ENCODE data around the gene CAMTA1.

Gene CAMTA1

GRCh38 chr1:6905790-6906189 lies 120.5 kb downstream of the CAMTA1 start:
- Histone ChIP-seq H3K4me3 (ENCODE audit: insufficient read depth, low read depth, low read length) (no peak overlapping the region), H3K36me3 (ENCODE audit: control insufficient read depth, insufficient read depth, low read length) (no peaks in the 10 kb centered on the region), H3K4me1 (ENCODE audit: control insufficient read depth, insufficient read depth, low read length) (peaks cover 14% of the 10 kb centered on the region), H3K9me3 (ENCODE audit: control insufficient read depth, low read length) (no peaks in the 10 kb centered on the region), H3K27ac (ENCODE audit: insufficient read depth, low read depth, low read length, poor library complexity, severe bottlenecking) (no peak overlapping the region), H3K27me3 (ENCODE audit: control insufficient read depth, insufficient read depth, low read length, poor library complexity, severe bottlenecking) (no peaks in the 10 kb centered on the region)
- 91 to 92% methylated on average over 7 of the region's 7 CpGs for WGBS, 2 experiments

- H3K36me3 ChIP-seq (ENCODE audit: control insufficient read depth, insufficient read depth, low read length): no peaks in the 10 kb centered on the region
- no peaks in the 10 kb centered on the region for H3K27me3 ChIP-seq (ENCODE audit: control insufficient read depth, insufficient read depth, low read length, poor library complexity, severe bottlenecking)
- no peak overlapping the region for H3K4me3 ChIP-seq (ENCODE audit: insufficient read depth, low read depth, low read length)
- no peaks in the 10 kb centered on the region for H3K9me3 ChIP-seq (ENCODE audit: control insufficient read depth, low read length)
- H3K27ac ChIP-seq (ENCODE audit: insufficient read depth, low read depth, low read length, poor library complexity, severe bottlenecking): no peak overlapping the region
- WGBS, 2 experiments: 57 to 64% methylated on average over 7 of the region's 7 CpGs
- peaks cover 17% of the 10 kb centered on the region for H3K4me1 ChIP-seq (ENCODE audit: control insufficient read depth, insufficient read depth, low read length)
Measured at GRCh38 chr1:6906783-6907182, 121.5 kb downstream of the CAMTA1 start.

- H3K4me1 ChIP-seq (ENCODE audit: control insufficient read depth, insufficient read depth, low read length): peaks cover 21% of the 10 kb centered on the region
- no peaks in the 10 kb centered on the region for H3K27me3 ChIP-seq (ENCODE audit: control insufficient read depth, insufficient read depth, low read length, poor library complexity, severe bottlenecking)
- H3K4me3 ChIP-seq (ENCODE audit: insufficient read depth, low read depth, low read length): no peak overlapping the region
- 88 to 90% methylated on average over 12 of the region's 12 CpGs for WGBS, 2 experiments
- H3K27ac ChIP-seq (ENCODE audit: insufficient read depth, low read depth, low read length, poor library complexity, severe bottlenecking): no peak overlapping the region
- no peaks in the 10 kb centered on the region for H3K36me3 ChIP-seq (ENCODE audit: control insufficient read depth, insufficient read depth, low read length)
- H3K9me3 ChIP-seq (ENCODE audit: control insufficient read depth, low read length): no peaks in the 10 kb centered on the region
Measured at GRCh38 chr1:6907201-6907600, 121.9 kb downstream of the CAMTA1 start.

GRCh38 chr1:6907676-6908434 lies 122.6 kb downstream of the CAMTA1 start:
- Histone ChIP-seq H3K27me3 (ENCODE audit: control insufficient read depth, insufficient read depth, low read length, poor library complexity, severe bottlenecking) (no peaks in the 10 kb centered on the region), H3K4me1 (ENCODE audit: control insufficient read depth, insufficient read depth, low read length) (peaks cover 21% of the 10 kb centered on the region), H3K27ac (ENCODE audit: insufficient read depth, low read depth, low read length, poor library complexity, severe bottlenecking) (no peak overlapping the region), H3K9me3 (ENCODE audit: control insufficient read depth, low read length) (no peaks in the 10 kb centered on the region), H3K36me3 (ENCODE audit: control insufficient read depth, insufficient read depth, low read length) (no peaks in the 10 kb centered on the region), H3K4me3 (ENCODE audit: insufficient read depth, low read depth, low read length) (no peak overlapping the region)
- 92 to 93% methylated on average over 21 of the region's 21 CpGs for WGBS, 2 experiments

GRCh38 chr1:6909401-6909800 lies 124.1 kb downstream of the CAMTA1 start:
- Histone ChIP-seq H3K9me3 (ENCODE audit: control insufficient read depth, low read length) (no peaks in the 10 kb centered on the region), H3K4me3 (ENCODE audit: insufficient read depth, low read depth, low read length) (no peak overlapping the region), H3K27ac (ENCODE audit: insufficient read depth, low read depth, low read length, poor library complexity, severe bottlenecking) (no peak overlapping the region), H3K4me1 (ENCODE audit: control insufficient read depth, insufficient read depth, low read length) (peaks cover 21% of the 10 kb centered on the region), H3K36me3 (ENCODE audit: control insufficient read depth, insufficient read depth, low read length) (no peaks in the 10 kb centered on the region), H3K27me3 (ENCODE audit: control insufficient read depth, insufficient read depth, low read length, poor library complexity, severe bottlenecking) (no peaks in the 10 kb centered on the region)
- 93% methylated on average over 5 of the region's 5 CpGs for WGBS, 2 experiments

GRCh38 chr1:6909857-6910256 lies 124.6 kb downstream of the CAMTA1 start:
- Histone ChIP-seq H3K9me3 (ENCODE audit: control insufficient read depth, low read length) (no peaks in the 10 kb centered on the region), H3K4me3 (ENCODE audit: insufficient read depth, low read depth, low read length) (no peak overlapping the region), H3K27ac (ENCODE audit: insufficient read depth, low read depth, low read length, poor library complexity, severe bottlenecking) (no peak overlapping the region), H3K27me3 (ENCODE audit: control insufficient read depth, insufficient read depth, low read length, poor library complexity, severe bottlenecking) (no peaks in the 10 kb centered on the region), H3K4me1 (ENCODE audit: control insufficient read depth, insufficient read depth, low read length) (peaks cover 21% of the 10 kb centered on the region), H3K36me3 (ENCODE audit: control insufficient read depth, insufficient read depth, low read length) (no peaks in the 10 kb centered on the region)
- WGBS, 2 experiments: 90 to 93% methylated on average over 1 of the region's 1 CpG

- no peaks in the 10 kb centered on the region for H3K36me3 ChIP-seq (ENCODE audit: control insufficient read depth, insufficient read depth, low read length)
- H3K4me3 ChIP-seq (ENCODE audit: insufficient read depth, low read depth, low read length): no peak overlapping the region
- no peak overlapping the region for H3K27ac ChIP-seq (ENCODE audit: insufficient read depth, low read depth, low read length, poor library complexity, severe bottlenecking)
- WGBS, 2 experiments: 88 to 89% methylated on average over 14 of the region's 14 CpGs
- no peaks in the 10 kb centered on the region for H3K9me3 ChIP-seq (ENCODE audit: control insufficient read depth, low read length)
- H3K27me3 ChIP-seq (ENCODE audit: control insufficient read depth, insufficient read depth, low read length, poor library complexity, severe bottlenecking): no peaks in the 10 kb centered on the region
- H3K4me1 ChIP-seq (ENCODE audit: control insufficient read depth, insufficient read depth, low read length): peaks cover 19% of the 10 kb centered on the region
Measured at GRCh38 chr1:6911021-6911941, 126.0 kb downstream of the CAMTA1 start.

- Histone ChIP-seq H3K9me3 (ENCODE audit: control insufficient read depth, low read length) (no peaks in the 10 kb centered on the region), H3K4me1 (ENCODE audit: control insufficient read depth, insufficient read depth, low read length) (peaks cover 14% of the 10 kb centered on the region), H3K36me3 (ENCODE audit: control insufficient read depth, insufficient read depth, low read length) (no peaks in the 10 kb centered on the region), H3K27me3 (ENCODE audit: control insufficient read depth, insufficient read depth, low read length, poor library complexity, severe bottlenecking) (no peaks in the 10 kb centered on the region), H3K4me3 (ENCODE audit: insufficient read depth, low read depth, low read length) (no peak overlapping the region), H3K27ac (ENCODE audit: insufficient read depth, low read depth, low read length, poor library complexity, severe bottlenecking) (no peak overlapping the region)
- 42 to 51% methylated on average over 2 of the region's 2 CpGs for WGBS, 2 experiments
Measured at GRCh38 chr1:6911974-6912373, 126.7 kb downstream of the CAMTA1 start.

- Histone ChIP-seq H3K36me3 (ENCODE audit: control insufficient read depth, insufficient read depth, low read length) (no peaks in the 10 kb centered on the region), H3K27ac (ENCODE audit: insufficient read depth, low read depth, low read length, poor library complexity, severe bottlenecking) (no peak overlapping the region)
- WGBS, 2 experiments: 63 to 69% methylated on average over 9 of the region's 9 CpGs
Measured at GRCh38 chr1:6912518-6912917, 127.3 kb downstream of the CAMTA1 start.

GRCh38 chr1:6913086-6913485 lies 127.8 kb downstream of the CAMTA1 start:
- no peak overlapping the region for H3K4me3 ChIP-seq (ENCODE audit: insufficient read depth, low read depth, low read length)
- no peaks in the 10 kb centered on the region for H3K36me3 ChIP-seq (ENCODE audit: control insufficient read depth, insufficient read depth, low read length)
- H3K4me1 ChIP-seq (ENCODE audit: control insufficient read depth, insufficient read depth, low read length): peaks cover 8% of the 10 kb centered on the region
- no peak overlapping the region for H3K27ac ChIP-seq (ENCODE audit: insufficient read depth, low read depth, low read length, poor library complexity, severe bottlenecking)
- H3K27me3 ChIP-seq (ENCODE audit: control insufficient read depth, insufficient read depth, low read length, poor library complexity, severe bottlenecking): no peaks in the 10 kb centered on the region
- no peaks in the 10 kb centered on the region for H3K9me3 ChIP-seq (ENCODE audit: control insufficient read depth, low read length)
- WGBS, 2 experiments: 88 to 90% methylated on average over 5 of the region's 5 CpGs

More at GRCh38 chr1:6912518-6912917, 127.3 kb downstream of the CAMTA1 start:
- H3K9me3 ChIP-seq (ENCODE audit: control insufficient read depth, low read length): no peaks in the 10 kb centered on the region
- no peaks in the 10 kb centered on the region for H3K27me3 ChIP-seq (ENCODE audit: control insufficient read depth, insufficient read depth, low read length, poor library complexity, severe bottlenecking)
- H3K4me1 ChIP-seq (ENCODE audit: control insufficient read depth, insufficient read depth, low read length): peaks cover 9% of the 10 kb centered on the region
- no peak overlapping the region for H3K4me3 ChIP-seq (ENCODE audit: insufficient read depth, low read depth, low read length)
